HG03064 (cell line): ENCODE measurements around the gene TBL1X.
A peak's percentile ranks its signal among the peaks of the same experiment; 100 is the strongest.

Experiments used
- ATAC-seq: cut with Tn5 transposase; IDR thresholded peaks from one replicate; pipeline ENCODE4 v1.9.1; 2021; ENCODE audit warnings: low read depth; ENCODE audit not compliant: unreplicated experiment

Gene TBL1X

GRCh38 chrX:9656277-9656676 is 191.4 kb downstream of the TBL1X start:
- ATAC-seq: no peak

- no peak for ATAC-seq
Observed at GRCh38 chrX:9656871-9657270, 192.0 kb downstream of the TBL1X start.

GRCh38 chrX:9657590-9658256 is 192.9 kb downstream of the TBL1X start:
- ATAC-seq: no peak

- no peak for ATAC-seq
Observed at GRCh38 chrX:9658409-9658808, 193.6 kb downstream of the TBL1X start.

GRCh38 chrX:9659571-9660195 is 194.8 kb downstream of the TBL1X start:
- no peak for ATAC-seq

- ATAC-seq: no peak
Observed at GRCh38 chrX:9662148-9662547, 197.3 kb downstream of the TBL1X start.

- no peak for ATAC-seq
Observed at GRCh38 chrX:9663216-9663615, 198.4 kb downstream of the TBL1X start.

- ATAC-seq: no peak
Observed at GRCh38 chrX:9664224-9664623, 199.4 kb downstream of the TBL1X start.

GRCh38 chrX:9665113-9665512 is 200.3 kb downstream of the TBL1X start:
- ATAC-seq: no peak

- ATAC-seq: no peak
Observed at GRCh38 chrX:9668537-9668936, 203.7 kb downstream of the TBL1X start.

GRCh38 chrX:9670136-9670814 is 205.4 kb downstream of the TBL1X start:
- ATAC-seq: no peak

GRCh38 chrX:9671998-9672397 is 207.1 kb downstream of the TBL1X start:
- no peak for ATAC-seq

- no peak for ATAC-seq
Observed at GRCh38 chrX:9676306-9676705, 211.4 kb downstream of the TBL1X start.

- no peak for ATAC-seq
Observed at GRCh38 chrX:9676738-9677097, 211.9 kb downstream of the TBL1X start.

- ATAC-seq: peak; percentile 96
Observed at GRCh38 chrX:9677098-9677739, 212.4 kb downstream of the TBL1X start.

GRCh38 chrX:9678215-9678965 is 213.5 kb downstream of the TBL1X start:
- no peak for ATAC-seq

GRCh38 chrX:9681011-9681410 is 216.2 kb downstream of the TBL1X start:
- no peak for ATAC-seq

GRCh38 chrX:9681422-9681821 is 216.6 kb downstream of the TBL1X start:
- ATAC-seq: no peak

GRCh38 chrX:9682456-9682855 is 217.6 kb downstream of the TBL1X start:
- ATAC-seq: no peak

- ATAC-seq: no peak
Observed at GRCh38 chrX:9682861-9683260, 218.0 kb downstream of the TBL1X start.

- no peak for ATAC-seq
Observed at GRCh38 chrX:9683350-9683749, 218.5 kb downstream of the TBL1X start.
